Measurements from ENCODE around the gene MSI2.

DNA sequence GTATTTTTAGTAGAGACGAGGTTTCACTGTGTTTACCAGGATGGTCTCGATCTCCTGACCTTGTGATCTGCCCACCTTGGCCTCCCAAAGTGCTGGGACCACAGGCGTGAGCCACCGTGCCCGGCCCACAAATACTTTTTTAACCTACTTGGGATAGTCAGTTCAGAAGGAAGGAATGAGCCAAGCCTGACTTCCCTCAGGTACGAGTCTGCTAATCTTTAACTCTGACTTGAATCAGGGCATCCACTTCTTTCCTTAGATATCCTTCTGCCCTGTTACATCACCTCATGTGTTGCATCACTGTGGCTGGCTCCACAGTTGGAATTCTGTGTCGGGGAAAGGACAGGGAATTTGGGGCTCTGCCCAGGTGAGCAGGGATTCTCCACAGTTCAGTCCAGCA lies 120.8 kb downstream of the MSI2 start:
- TF ChIP-seq EZH2phosphoT487 (IDR thresholded peaks at IDR 0.05; ENCODE audit: borderline replicate concordance, low read depth) = no peak
- TF ChIP-seq MXI1 (IDR thresholded peaks at IDR 0.05; ENCODE audit: low read depth, low read length) = no peak
- TF ChIP-seq, protein P1, sequence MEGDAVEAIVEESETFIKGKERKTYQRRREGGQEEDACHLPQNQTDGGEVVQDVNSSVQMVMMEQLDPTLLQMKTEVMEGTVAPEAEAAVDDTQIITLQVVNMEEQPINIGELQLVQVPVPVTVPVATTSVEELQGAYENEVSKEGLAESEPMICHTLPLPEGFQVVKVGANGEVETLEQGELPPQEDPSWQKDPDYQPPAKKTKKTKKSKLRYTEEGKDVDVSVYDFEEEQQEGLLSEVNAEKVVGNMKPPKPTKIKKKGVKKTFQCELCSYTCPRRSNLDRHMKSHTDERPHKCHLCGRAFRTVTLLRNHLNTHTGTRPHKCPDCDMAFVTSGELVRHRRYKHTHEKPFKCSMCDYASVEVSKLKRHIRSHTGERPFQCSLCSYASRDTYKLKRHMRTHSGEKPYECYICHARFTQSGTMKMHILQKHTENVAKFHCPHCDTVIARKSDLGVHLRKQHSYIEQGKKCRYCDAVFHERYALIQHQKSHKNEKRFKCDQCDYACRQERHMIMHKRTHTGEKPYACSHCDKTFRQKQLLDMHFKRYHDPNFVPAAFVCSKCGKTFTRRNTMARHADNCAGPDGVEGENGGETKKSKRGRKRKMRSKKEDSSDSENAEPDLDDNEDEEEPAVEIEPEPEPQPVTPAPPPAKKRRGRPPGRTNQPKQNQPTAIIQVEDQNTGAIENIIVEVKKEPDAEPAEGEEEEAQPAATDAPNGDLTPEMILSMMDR (IDR thresholded peaks at IDR 0.05) = no peak
